ENCODE measurements around the gene DPM3. TPM values are rescaled to one million over a fixed set of nuclear protein-coding genes. Genes with fewer than 3 reads are reported as not detected.
"Not testable (repeated sequence)": the region's sequence is repeated elsewhere in the genome, so short reads cannot be mapped to it uniquely, and the experiment has no call there.

The DPM3 gene
- total RNA-seq, 2 experiments from 2014 or later: 34.1 to 37.7 TPM

GRCh38 chr1:155122308-155122707 is 18.0 kb downstream of the DPM3 start:
- H3K9me3 Mint-ChIP-seq: no peaks in the 10 kb centered on the region
- H3K27me3 Mint-ChIP-seq: peaks cover 11% of the 10 kb centered on the region
- peaks cover 9% of the 10 kb centered on the region for H3K4me1 Mint-ChIP-seq (ENCODE audit: low read depth)
- no peak overlapping the region for H3K27ac Mint-ChIP-seq
- ChIA-PET CTCF (interaction anchor here (0.7 to 2.4 kb wide), 3 partner anchors 31 to 45 kb away, joined by 3 to 10 read pairs (median 3); no protein-coding TSS in a partner anchor), POLR2A (no interaction called here)
- H3K36me3 Mint-ChIP-seq: no peaks in the 10 kb centered on the region
- no peak overlapping the region for H3K4me3 Mint-ChIP-seq
- no peak for DNase-seq
- intact Hi-C loops (cut with micrococcal nuclease): no loop called here

- H3K27me3 Mint-ChIP-seq: peaks cover 4% of the 10 kb centered on the region
Observed at GRCh38 chr1:155121249-155121648, 19.1 kb downstream of the DPM3 start.

GRCh38 chr1:155120253-155120652 is 20.1 kb downstream of the DPM3 start:
- Mint-ChIP-seq H3K9me3 (no peaks in the 10 kb centered on the region), H3K4me1 (ENCODE audit: low read depth) (no peaks in the 10 kb centered on the region), H3K36me3 (no peaks in the 10 kb centered on the region), H3K27me3 (peaks cover 2% of the 10 kb centered on the region), H3K4me3 (no peak overlapping the region), H3K27ac (no peak overlapping the region)
- intact Hi-C loops (cut with micrococcal nuclease): no loop called here
- no peak for DNase-seq
- CTCF ChIA-PET: no interaction called here
- POLR2A ChIA-PET: no interaction called here

More at GRCh38 chr1:155121249-155121648, 19.1 kb downstream of the DPM3 start:
- Mint-ChIP-seq H3K36me3 (no peaks in the 10 kb centered on the region), H3K4me1 (ENCODE audit: low read depth) (no peaks in the 10 kb centered on the region), H3K9me3 (no peaks in the 10 kb centered on the region), H3K4me3 (no peak overlapping the region), H3K27ac (no peak overlapping the region)
- intact Hi-C loops (cut with micrococcal nuclease): no loop called here
- CTCF ChIA-PET: interaction anchor here (0.6 to 1.1 kb wide), 2 partner anchors 30 to 66 kb away, joined by 3 read pairs; no protein-coding TSS in a partner anchor
- POLR2A ChIA-PET: no interaction called here
- DNase-seq: no peak

- H3K27me3 Mint-ChIP-seq; H3K36me3 Mint-ChIP-seq; DNase-seq; H3K4me1 Mint-ChIP-seq (ENCODE audit: low read depth); H3K27ac Mint-ChIP-seq; POLR2A ChIA-PET; intact Hi-C loops (cut with micrococcal nuclease); H3K4me3 Mint-ChIP-seq; H3K9me3 Mint-ChIP-seq: not testable (repeated sequence)
- CTCF ChIA-PET: interaction anchor here (1.6 to 3.9 kb wide), 2 partner anchors 26 to 49 kb away, joined by 3 to 16 read pairs; no protein-coding TSS in a partner anchor
Observed at GRCh38 chr1:155118090-155118489, 22.2 kb downstream of the DPM3 start.

GRCh38 chr1:155117610-155118009 is 22.7 kb downstream of the DPM3 start:
- intact Hi-C loops (cut with micrococcal nuclease): no loop called here
- H3K27ac Mint-ChIP-seq: no peak overlapping the region
- CTCF ChIA-PET: interaction anchor here (1.6 to 3.9 kb wide), 2 partner anchors 26 to 49 kb away, joined by 3 to 16 read pairs; no protein-coding TSS in a partner anchor

GRCh38 chr1:155116113-155116764 is 24.1 kb downstream of the DPM3 start:
- Mint-ChIP-seq H3K9me3 (no peaks in the 10 kb centered on the region), H3K36me3 (no peaks in the 10 kb centered on the region), H3K27me3 (no peaks in the 10 kb centered on the region), H3K4me1 (ENCODE audit: low read depth) (no peaks in the 10 kb centered on the region), H3K27ac (no peak overlapping the region), H3K4me3 (no peak overlapping the region)
- intact Hi-C loops (cut with micrococcal nuclease): no loop called here
- DNase-seq: no peak
- ChIA-PET POLR2A (no interaction called here), CTCF (interaction anchor here (1.0 to 3.9 kb wide), 3 partner anchors 9 to 52 kb away, joined by 3 to 16 read pairs (median 5); no protein-coding TSS in a partner anchor)

More at GRCh38 chr1:155117610-155118009, 22.7 kb downstream of the DPM3 start:
- POLR2A ChIA-PET: no interaction called here
- H3K9me3 Mint-ChIP-seq: no peaks in the 10 kb centered on the region
- no peak for DNase-seq
- no peak overlapping the region for H3K4me3 Mint-ChIP-seq
- no peaks in the 10 kb centered on the region for H3K36me3 Mint-ChIP-seq
- no peaks in the 10 kb centered on the region for H3K4me1 Mint-ChIP-seq (ENCODE audit: low read depth)
- no peaks in the 10 kb centered on the region for H3K27me3 Mint-ChIP-seq

GRCh38 chr1:155113450-155113980 is 26.8 kb downstream of the DPM3 start:
- ChIA-PET POLR2A (no interaction called here), CTCF (no interaction called here)
- H3K9me3 Mint-ChIP-seq: no peaks in the 10 kb centered on the region
- intact Hi-C loops (cut with micrococcal nuclease): no loop called here
- DNase-seq: no peak
- no peak overlapping the region for H3K27ac Mint-ChIP-seq
- no peaks in the 10 kb centered on the region for H3K36me3 Mint-ChIP-seq
- no peaks in the 10 kb centered on the region for H3K4me1 Mint-ChIP-seq (ENCODE audit: low read depth)
- no peak overlapping the region for H3K4me3 Mint-ChIP-seq
- H3K27me3 Mint-ChIP-seq: no peaks in the 10 kb centered on the region

GRCh38 chr1:155110826-155111225 is 29.5 kb downstream of the DPM3 start:
- Mint-ChIP-seq H3K4me3 (no peak overlapping the region), H3K36me3 (no peaks in the 10 kb centered on the region), H3K9me3 (no peaks in the 10 kb centered on the region), H3K27me3 (no peaks in the 10 kb centered on the region), H3K27ac (no peak overlapping the region), H3K4me1 (ENCODE audit: low read depth) (no peaks in the 10 kb centered on the region)
- intact Hi-C loops (cut with micrococcal nuclease): no loop called here
- ChIA-PET CTCF (interaction anchor here (1.1 kb wide), 1 partner anchor 62 kb away, joined by 3 read pairs; the partner anchor contains the start of gene KRTCAP2), POLR2A (no interaction called here)
- no peak for DNase-seq

GRCh38 chr1:155110381-155110780 is 29.9 kb downstream of the DPM3 start:
- Mint-ChIP-seq H3K4me1 (ENCODE audit: low read depth) (no peaks in the 10 kb centered on the region), H3K4me3 (no peak overlapping the region), H3K36me3 (no peaks in the 10 kb centered on the region), H3K9me3 (no peaks in the 10 kb centered on the region), H3K27ac (no peak overlapping the region), H3K27me3 (no peaks in the 10 kb centered on the region)
- POLR2A ChIA-PET: no interaction called here
- CTCF ChIA-PET: interaction anchor here (1.1 kb wide), 1 partner anchor 63 kb away, joined by 3 read pairs; the partner anchor contains the start of gene KRTCAP2
- DNase-seq: no peak
- intact Hi-C loops (cut with micrococcal nuclease): no loop called here

GRCh38 chr1:155108296-155108695 is 32.0 kb downstream of the DPM3 start:
- CTCF ChIA-PET: interaction anchor here (1.3 to 1.6 kb wide), 2 partner anchors 12 to 69 kb away, joined by 3 to 5 read pairs; no protein-coding TSS in a partner anchor
- Mint-ChIP-seq H3K27ac (no peak overlapping the region), H3K27me3 (no peaks in the 10 kb centered on the region), H3K4me3 (no peak overlapping the region), H3K36me3 (no peaks in the 10 kb centered on the region), H3K9me3 (no peaks in the 10 kb centered on the region), H3K4me1 (ENCODE audit: low read depth) (no peaks in the 10 kb centered on the region)
- POLR2A ChIA-PET: no interaction called here
- intact Hi-C loops (cut with micrococcal nuclease): no loop called here
- no peak for DNase-seq

- intact Hi-C loops (cut with micrococcal nuclease): no loop called here
- H3K36me3 Mint-ChIP-seq: no peaks in the 10 kb centered on the region
- ChIA-PET POLR2A (no interaction called here), CTCF (interaction anchor here (1.0 to 1.6 kb wide), 6 partner anchors 8 to 70 kb away, joined by 3 to 6 read pairs (median 4); no protein-coding TSS in a partner anchor)
- no peak for DNase-seq
- no peaks in the 10 kb centered on the region for H3K9me3 Mint-ChIP-seq
- H3K27ac Mint-ChIP-seq: no peak overlapping the region
- H3K4me3 Mint-ChIP-seq: no peak overlapping the region
- H3K27me3 Mint-ChIP-seq: no peaks in the 10 kb centered on the region
- H3K4me1 Mint-ChIP-seq (ENCODE audit: low read depth): no peaks in the 10 kb centered on the region
Observed at GRCh38 chr1:155107309-155108264, 32.7 kb downstream of the DPM3 start.

- intact Hi-C loops (cut with micrococcal nuclease): no loop called here
- Mint-ChIP-seq H3K4me3 (no peak overlapping the region), H3K9me3 (no peaks in the 10 kb centered on the region), H3K27ac (no peak overlapping the region), H3K4me1 (ENCODE audit: low read depth) (no peaks in the 10 kb centered on the region), H3K27me3 (no peaks in the 10 kb centered on the region), H3K36me3 (no peaks in the 10 kb centered on the region)
- ChIA-PET CTCF (interaction anchor here (1.0 to 1.6 kb wide), 5 partner anchors 9 to 61 kb away, joined by 3 to 6 read pairs (median 4); no protein-coding TSS in a partner anchor), POLR2A (no interaction called here)
- DNase-seq: no peak
Observed at GRCh38 chr1:155106862-155107261, 33.5 kb downstream of the DPM3 start.

Measured in activated CD4-positive, alpha-beta memory T cell treated with anti-CD3 and anti-CD28 coated beads for 36 hours (primary cell).